Suprapubic skin (tissue), 4 donors: ENCODE results near the gene HMG20B. TPM values are rescaled to one million over a fixed set of nuclear protein-coding genes. Genes with fewer than 3 reads are reported as not detected.
A peak's percentile ranks its signal among the peaks of the same experiment; 100 is the strongest.

Source experiments
- DNase-seq, 2 donors: peaks; one replicate each; pipeline ENCODE4 v3.0.0-alpha.2; 2019; ENCODE audit warnings: low spot score in 2 of 2
- H3K27ac ChIP-seq: fragments of 200-600 bp; sonication (generic); one replicate; pipeline ENCODE4 v1.5.1; 2019
- H3K27me3 ChIP-seq: fragments of 200-600 bp; sonication (generic); one replicate; pipeline ENCODE4 v1.5.1; 2019
- H3K36me3 ChIP-seq: fragments of 200-600 bp; sonication (generic); one replicate; pipeline ENCODE4 v1.5.1; 2019
- H3K4me1 ChIP-seq: fragments of 200-600 bp; sonication (generic); one replicate; pipeline ENCODE4 v1.5.1; 2019
- H3K4me3 ChIP-seq: fragments of 200-600 bp; sonication (generic); one replicate; pipeline ENCODE4 v1.5.1; 2019; ENCODE audit warnings: mild to moderate bottlenecking
- H3K9me3 ChIP-seq: fragments of 200-600 bp; sonication (generic); one replicate; pipeline ENCODE4 v1.5.1; 2019
- CTCF ChIP-seq, 2 donors: fragments of 200-600 bp in 1 of 2; fragments of 450-650 bp in 1 of 2; sonication (generic) in 1 of 2; IDR thresholded peaks; one replicate each; pipeline ENCODE4 v1.5.1; 2016 to 2019; ENCODE audit warnings: antibody characterized with exemption in 2 of 2, mild to moderate bottlenecking in 1 of 2, moderate library complexity in 1 of 2
- EP300 ChIP-seq: sonication (generic); formaldehyde crosslinking; IDR thresholded peaks from one replicate; pipeline ENCODE4 v1.6.1; 2017; ENCODE audit warnings: antibody characterized with exemption
- POLR2A ChIP-seq, 2 donors: fragments of 450-650 bp; IDR thresholded peaks; one replicate each; pipeline ENCODE4 v1.6.1; 2017; ENCODE audit warnings: antibody characterized with exemption in 2 of 2, mild to moderate bottlenecking in 2 of 2, moderate library complexity in 2 of 2
- POLR2AphosphoS5 ChIP-seq, 3 donors: sonication (generic); formaldehyde crosslinking; IDR thresholded peaks; one replicate each; pipeline ENCODE4 v1.6.1; 2017; ENCODE audit warnings: antibody characterized with exemption in 3 of 3
- WGBS: methylation state at CpG from one replicate; pipeline ENCODE4 v1.1.5; 2018; 5-methylcytosine and 5-hydroxymethylcytosine counted together
- total RNA-seq, 4 donors: library from RNA; depleted of rRNA; stranded (reverse); fragments of >200 nt; gene quantifications; one replicate each; pipeline ENCODE4 v1.1.0, GENCODE V29; 2016

The HMG20B gene
- total RNA-seq, 4 donors from 2014 or later: 87.9 to 135 (median 118) TPM

GRCh38 chr19:3617463-3617862 is 44.7 kb downstream of the HMG20B start:
- no peak overlapping the region for H3K4me3 ChIP-seq
- no peaks in the 10 kb centered on the region for H3K9me3 ChIP-seq
- H3K27me3 ChIP-seq: no peaks in the 10 kb centered on the region
- TF ChIP-seq POLR2A (IDR thresholded peaks at IDR 0.05): no peak
- TF ChIP-seq CTCF (IDR thresholded peaks at IDR 0.05): no peak
- H3K4me1 ChIP-seq: peaks cover 9% of the 10 kb centered on the region
- DNase-seq: no peak
- 72% methylated on average over 14 of the region's 19 CpGs for WGBS
- peaks cover 78% of the 10 kb centered on the region for H3K36me3 ChIP-seq
- H3K27ac ChIP-seq: no peak overlapping the region

- Histone ChIP-seq H3K4me3 (no peak overlapping the region), H3K36me3 (peaks cover 77% of the 10 kb centered on the region), H3K4me1 (peaks cover 9% of the 10 kb centered on the region), H3K27ac (no peak overlapping the region), H3K9me3 (no peaks in the 10 kb centered on the region), H3K27me3 (no peaks in the 10 kb centered on the region)
- TF ChIP-seq EP300 (no peak), POLR2A (IDR thresholded peaks at IDR 0.05) (no peak), CTCF (IDR thresholded peaks at IDR 0.05) (peak; percentile 79 to 91)
- 22% methylated on average over 13 of the region's 31 CpGs for WGBS
- DNase-seq: no peak
Observed at GRCh38 chr19:3618144-3618810, 45.5 kb downstream of the HMG20B start.

- peaks cover 76% of the 10 kb centered on the region for H3K36me3 ChIP-seq
- WGBS: 94% methylated on average over 19 of the region's 31 CpGs
- no peak overlapping the region for H3K27ac ChIP-seq
- no peaks in the 10 kb centered on the region for H3K9me3 ChIP-seq
- no peak for DNase-seq
- TF ChIP-seq CTCF (IDR thresholded peaks at IDR 0.05) (no peak), POLR2A (IDR thresholded peaks at IDR 0.05) (no peak), EP300 (no peak), POLR2AphosphoS5 (IDR thresholded peaks at IDR 0.05) (no peak)
- no peak overlapping the region for H3K4me3 ChIP-seq
- H3K27me3 ChIP-seq: no peaks in the 10 kb centered on the region
- H3K4me1 ChIP-seq: peaks cover 11% of the 10 kb centered on the region
Observed at GRCh38 chr19:3618811-3619630, 46.3 kb downstream of the HMG20B start.

- peaks cover 72% of the 10 kb centered on the region for H3K36me3 ChIP-seq
- H3K9me3 ChIP-seq: no peaks in the 10 kb centered on the region
- TF ChIP-seq POLR2A (IDR thresholded peaks at IDR 0.05) (no peak), POLR2AphosphoS5 (IDR thresholded peaks at IDR 0.05) (no peak), EP300 (no peak), CTCF (IDR thresholded peaks at IDR 0.05) (no peak)
- peaks cover 17% of the 10 kb centered on the region for H3K4me1 ChIP-seq
- 92% methylated on average over 11 of the region's 17 CpGs for WGBS
- no peak overlapping the region for H3K27ac ChIP-seq
- no peak overlapping the region for H3K4me3 ChIP-seq
- no peaks in the 10 kb centered on the region for H3K27me3 ChIP-seq
- DNase-seq: no peak
Observed at GRCh38 chr19:3619631-3620012, 46.9 kb downstream of the HMG20B start.

GRCh38 chr19:3620145-3620816 is 47.5 kb downstream of the HMG20B start:
- 85% methylated on average over 18 of the region's 19 CpGs for WGBS
- H3K4me3 ChIP-seq: no peak overlapping the region
- peaks cover 23% of the 10 kb centered on the region for H3K4me1 ChIP-seq
- H3K9me3 ChIP-seq: no peaks in the 10 kb centered on the region
- no peak for TF ChIP-seq EP300
- TF ChIP-seq POLR2AphosphoS5 (IDR thresholded peaks at IDR 0.05): no peak
- no peak for TF ChIP-seq POLR2A (IDR thresholded peaks at IDR 0.05)
- no peak for TF ChIP-seq CTCF (IDR thresholded peaks at IDR 0.05)
- H3K27me3 ChIP-seq: no peaks in the 10 kb centered on the region
- peaks cover 65% of the 10 kb centered on the region for H3K36me3 ChIP-seq
- no peak for DNase-seq
- no peak overlapping the region for H3K27ac ChIP-seq
